ENCODE results near the gene MEGF6. TPM values are rescaled to one million over a fixed set of nuclear protein-coding genes. Genes with fewer than 3 reads are reported as not detected.

Gene MEGF6
- total RNA-seq, 1 donor from 2014 or later = 5.3 TPM

- DNase-seq (ENCODE audit: low spot score in 2 of 2) (no peak), FAIRE-seq (no peak)
Measured at GRCh38 chr1:3479511-3480368, 131.6 kb downstream of the MEGF6 start.

DNA sequence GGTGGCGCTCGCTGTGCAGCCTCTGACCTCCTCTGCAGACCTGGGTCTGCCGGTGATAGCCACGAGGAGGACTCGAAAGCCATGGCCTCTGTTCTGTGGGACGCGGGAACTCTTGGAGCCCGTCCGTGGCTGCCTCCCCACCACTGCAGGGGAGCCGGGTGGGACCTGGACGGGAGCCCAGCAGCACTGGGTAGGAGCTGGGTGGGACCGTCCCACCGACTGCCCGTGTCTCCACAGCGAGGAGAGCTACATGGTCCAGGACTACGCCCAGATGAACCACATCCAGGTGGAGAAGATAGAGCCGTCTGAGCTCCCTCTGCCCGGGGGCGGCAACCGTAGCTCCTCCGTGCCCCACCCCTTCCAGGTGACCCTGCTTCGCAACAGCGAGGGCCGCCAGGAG is 133.1 kb downstream of the MEGF6 start:
- DNase-seq (ENCODE audit: low spot score in 2 of 2) = no peak
- FAIRE-seq = no peak

DNA sequence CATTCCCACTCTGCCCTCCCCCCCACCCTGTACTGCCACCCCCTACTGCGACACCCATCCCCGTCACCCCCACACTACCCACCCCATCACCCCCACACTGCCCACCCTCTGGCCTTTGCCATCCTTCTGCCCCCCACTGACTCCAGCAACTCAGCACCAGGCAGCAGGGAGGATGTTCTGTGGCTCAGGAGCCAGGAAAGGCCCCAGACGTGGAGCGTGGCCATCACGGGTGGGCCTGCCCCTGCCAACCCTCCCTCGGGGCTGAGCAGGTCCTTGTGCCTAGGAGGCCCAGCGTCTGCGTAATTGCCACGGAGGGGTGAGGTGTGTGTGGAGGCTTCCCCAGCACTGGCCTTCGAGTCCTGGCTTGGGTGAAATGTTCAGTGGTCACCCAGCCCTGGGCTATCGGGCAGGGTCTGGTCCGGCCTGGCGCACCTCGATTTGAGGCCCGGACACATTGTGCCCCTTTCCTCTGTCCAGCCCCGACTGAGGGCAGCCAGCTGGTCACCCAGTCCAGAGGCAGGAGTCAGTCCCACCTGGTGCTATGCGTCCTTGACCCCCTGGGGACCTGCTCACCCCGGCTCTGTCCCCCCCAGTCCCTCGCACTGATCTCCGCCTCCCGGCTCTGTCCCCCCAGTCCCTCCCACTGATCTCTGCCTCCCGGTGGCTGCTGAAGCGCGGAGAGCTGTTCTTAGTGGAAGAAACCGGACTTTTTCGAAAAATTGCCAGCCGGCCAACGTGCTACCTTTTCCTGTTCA is 133.9 kb downstream of the MEGF6 start:
- no peak for FAIRE-seq
- peak in 1 of 2 donors; percentile 57 for DNase-seq (ENCODE audit: low spot score in 2 of 2)

- no peak for FAIRE-seq
- DNase-seq (ENCODE audit: low spot score in 2 of 2) = no peak
Measured at GRCh38 chr1:3476666-3477065, 134.6 kb downstream of the MEGF6 start.

- no peak for FAIRE-seq
Measured at GRCh38 chr1:3475839-3476573, 135.3 kb downstream of the MEGF6 start.

DNA sequence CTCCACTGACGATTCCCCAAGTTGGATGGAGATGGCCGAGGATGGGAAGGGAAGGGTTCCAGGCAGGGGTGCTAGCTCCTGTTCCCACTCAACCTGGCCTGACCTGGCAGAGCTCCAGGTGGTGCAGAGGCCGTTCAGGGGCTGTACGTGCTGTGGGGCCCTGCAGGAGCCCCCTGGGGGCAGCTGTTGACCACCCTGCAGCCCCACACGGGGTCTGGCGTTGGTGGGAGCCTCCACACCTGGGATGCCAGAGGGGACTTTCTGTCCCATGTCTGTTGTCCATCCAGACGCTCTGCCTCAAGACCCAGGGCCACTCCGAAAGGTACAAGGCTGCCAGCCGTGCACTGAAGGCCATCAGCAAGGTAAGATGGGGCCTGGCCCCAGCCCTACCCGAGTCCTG is 136.9 kb downstream of the MEGF6 start:
- FAIRE-seq = no peak
- DNase-seq (ENCODE audit: low spot score in 2 of 2) = no peak

More at GRCh38 chr1:3475839-3476573, 135.3 kb downstream of the MEGF6 start:
- no peak for DNase-seq (ENCODE audit: low spot score in 2 of 2)

GRCh38 chr1:3474016-3474415 is 137.3 kb downstream of the MEGF6 start:
- no peak for FAIRE-seq
- no peak for DNase-seq (ENCODE audit: low spot score in 2 of 2)

DNA sequence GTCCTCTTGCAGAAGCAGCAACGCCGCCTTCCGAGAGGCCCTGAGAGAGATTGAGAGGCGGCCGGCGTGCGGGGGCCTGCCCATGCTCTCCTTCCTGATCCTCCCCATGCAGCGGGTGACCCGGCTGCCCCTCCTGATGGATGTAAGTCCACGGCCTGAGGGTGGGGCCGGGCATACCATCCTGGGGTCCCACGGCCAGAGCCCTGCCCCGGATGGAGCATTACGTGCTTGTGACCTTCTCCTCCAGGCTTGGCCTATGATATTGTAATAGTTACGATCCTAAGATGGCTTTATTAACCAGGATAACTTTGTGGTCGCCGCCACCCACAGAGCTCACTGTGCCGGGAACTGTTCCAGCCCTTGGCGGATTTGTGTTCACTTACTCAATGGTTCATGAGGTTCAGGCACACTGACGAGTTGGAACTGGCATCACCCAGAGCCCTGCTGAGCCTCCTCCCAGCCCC is 137.9 kb downstream of the MEGF6 start:
- DNase-seq (ENCODE audit: low spot score in 2 of 2) (no peak), FAIRE-seq (no peak)

DNA sequence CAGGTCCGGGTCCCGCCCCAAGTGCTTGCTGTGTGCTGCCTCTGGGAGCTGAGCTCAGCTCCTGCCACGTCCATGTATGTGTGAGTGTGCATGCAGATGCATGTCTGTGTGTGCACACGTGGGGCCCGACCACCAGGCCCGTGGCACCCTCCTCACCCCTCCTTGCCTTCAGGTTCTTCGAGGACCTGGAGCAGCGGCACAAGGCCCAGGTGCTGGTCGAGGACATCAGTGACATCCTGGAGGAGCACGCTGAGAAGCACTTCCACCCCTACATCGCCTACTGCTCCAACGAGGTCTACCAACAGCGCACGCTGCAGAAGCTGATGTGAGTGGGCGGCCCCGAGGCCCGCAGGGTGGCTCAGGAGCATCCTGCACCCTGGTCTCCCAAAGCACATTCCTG is 138.4 kb downstream of the MEGF6 start:
- DNase-seq (ENCODE audit: low spot score in 2 of 2) (no peak), FAIRE-seq (no peak)

DNA sequence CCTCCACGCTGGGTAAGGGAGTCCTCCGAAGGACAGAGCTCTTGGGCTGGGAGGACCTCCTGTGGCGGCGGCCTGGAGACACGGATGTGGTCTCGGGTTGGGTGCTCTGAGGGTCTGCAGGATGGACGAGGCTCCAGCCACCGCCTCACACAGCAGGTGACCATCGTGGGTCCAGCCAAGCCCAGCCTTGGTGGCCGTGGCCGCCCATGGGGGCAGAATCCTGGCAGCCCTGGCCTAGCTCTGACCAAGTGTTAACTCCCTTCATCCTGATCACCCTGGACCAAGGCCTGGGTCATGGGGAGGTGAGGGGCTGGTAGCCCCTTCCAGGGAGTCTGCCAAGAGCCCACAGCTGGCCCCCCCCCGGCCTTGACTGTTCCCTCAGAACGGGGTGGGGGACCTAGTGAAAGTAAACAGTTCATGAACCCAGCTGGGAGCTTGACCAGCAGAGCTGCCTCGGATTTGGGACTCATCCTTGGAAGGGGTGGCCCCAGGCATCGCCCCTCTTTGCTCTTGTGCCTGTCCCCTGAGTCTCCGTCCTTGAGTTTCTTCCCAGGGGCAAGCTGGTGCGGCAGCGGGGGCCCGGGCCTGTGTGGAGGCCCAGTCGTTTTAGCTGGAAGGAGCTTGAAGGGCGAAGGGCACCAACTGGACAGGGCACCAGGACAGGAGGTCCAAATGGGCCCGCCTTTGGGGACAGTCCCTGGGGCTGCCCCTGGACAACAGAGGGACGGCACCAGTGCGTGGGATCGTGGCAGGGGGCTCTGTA is 139.0 kb downstream of the MEGF6 start:
- DNase-seq (ENCODE audit: low spot score in 2 of 2) (no peak), FAIRE-seq (no peak)

DNA sequence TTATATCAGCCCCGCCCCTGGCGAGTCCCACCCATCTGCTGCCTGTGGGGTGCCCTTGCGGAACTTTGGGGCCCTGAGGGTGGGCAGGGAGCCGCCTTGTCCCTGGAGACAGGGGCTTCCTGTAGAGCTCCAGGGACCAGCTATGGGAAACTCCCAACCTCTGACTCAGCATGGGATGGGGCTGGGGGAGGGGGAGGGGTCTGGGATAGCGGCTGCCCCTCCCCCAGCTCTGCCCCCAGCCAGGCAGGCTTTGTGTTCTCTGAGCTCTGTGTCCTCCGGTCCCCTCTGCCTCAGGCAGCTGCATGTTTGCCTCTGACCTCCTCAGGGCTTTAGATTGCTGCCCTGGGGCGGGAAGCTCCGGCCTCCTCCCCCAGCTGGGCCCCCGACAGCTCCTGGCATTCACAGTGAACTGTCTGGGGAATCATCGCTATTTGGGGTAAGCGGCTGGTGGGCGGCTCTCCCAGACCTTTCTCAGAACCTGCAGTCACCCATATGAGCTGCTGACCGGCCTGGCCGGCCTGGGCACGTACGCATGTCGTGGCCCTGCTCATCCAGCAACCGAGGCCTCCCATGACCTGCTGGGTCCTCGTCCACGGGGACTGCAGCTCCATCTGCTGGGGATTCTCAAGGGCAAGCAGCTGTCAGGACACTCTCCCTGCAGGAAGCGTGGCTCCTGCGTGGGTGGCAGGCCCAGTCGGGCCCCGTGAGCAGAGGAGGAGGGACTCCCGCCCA is 139.8 kb downstream of the MEGF6 start:
- peak; percentile 75 to 85 for DNase-seq (ENCODE audit: low spot score in 2 of 2)

GRCh38 chr1:3470650-3471355 is 140.5 kb downstream of the MEGF6 start:
- DNase-seq (ENCODE audit: low spot score in 2 of 2) (no peak), FAIRE-seq (no peak)

More for the DNA sequence above, 139.8 kb downstream of the MEGF6 start:
- FAIRE-seq = no peak

- FAIRE-seq (no peak), DNase-seq (ENCODE audit: low spot score in 2 of 2) (no peak)
Measured at GRCh38 chr1:3469849-3470649, 141.3 kb downstream of the MEGF6 start.

GRCh38 chr1:3469104-3469848 is 142.0 kb downstream of the MEGF6 start:
- DNase-seq (ENCODE audit: low spot score in 2 of 2) = no peak
- FAIRE-seq = no peak

GRCh38 chr1:3468236-3469103 is 142.8 kb downstream of the MEGF6 start:
- FAIRE-seq = no peak
- DNase-seq (ENCODE audit: low spot score in 2 of 2) = no peak

All from frontal cortex (tissue), 4 donors.